Endothelial cell of umbilical vein (primary cell): Measurements from ENCODE around the gene NEB. TPM values are rescaled to one million over a fixed set of nuclear protein-coding genes. Genes with fewer than 3 reads are reported as not detected.

Source experiments
- BruUV-seq: library from RNA; stranded (reverse); fragments of 400-500 nt; replicated peaks from 2 replicates; lab custom pipeline; 2021; lab: Mats Ljungman, UMichigan
- CTCF ChIA-PET: fragments of 300-600, 350-600 bp; sonication (Branson Sonifier 250); formaldehyde crosslinking; loops from one replicate; lab custom pipeline; 2021; ENCODE audit warnings: antibody characterized with exemption, inconsistent platforms; lab: Charles Lee
- POLR2A ChIA-PET: fragments of 300-600, 350-600 bp; sonication (Branson Sonifier 250); formaldehyde crosslinking; loops from one replicate; lab custom pipeline; 2021; ENCODE audit warnings: antibody characterized with exemption, inconsistent platforms; lab: Charles Lee
- DNase-seq: peaks from one replicate; pipeline ENCODE4 v3.0.0-alpha.2; 2011; ENCODE audit warnings: low read depth, low spot score
- FAIRE-seq: peaks from 2 replicates; lab custom pipeline; 2011; peaks lifted over from hg19 to GRCh38; lab: Jason Lieb, UNC
- H2AFZ ChIP-seq: 2 replicates; pipeline ENCODE4 v1.6.0; 2012; ENCODE audit warnings: low read depth, low read length, control low read depth, inconsistent platforms
- H3K27ac ChIP-seq: 2 replicates; pipeline ENCODE4 v1.5.1; 2011; ENCODE audit warnings: low read depth, mild to moderate bottlenecking, control low read depth, low read length, moderate library complexity; ENCODE audit not compliant: insufficient read depth
- H3K27me3 ChIP-seq, 2 experiments: 2 replicates each; pipeline versions ENCODE4 v1.6.0 to v1.6.1; 2011; ENCODE audit warnings: low read length in 2 of 2, mixed read lengths in 1 of 2; ENCODE audit not compliant: control insufficient read depth in 2 of 2, insufficient read depth in 2 of 2
- H3K36me3 ChIP-seq, 2 experiments: 2 replicates in 1 of 2; 3 replicates in 1 of 2; pipeline ENCODE4 v1.5.1; 2011; ENCODE audit warnings: low read length in 2 of 2, mild to moderate bottlenecking in 1 of 2, moderate library complexity in 1 of 2; ENCODE audit not compliant: control insufficient read depth in 2 of 2, insufficient read depth in 2 of 2; ENCODE audit errors: extremely low read depth in 1 of 2
- H3K4me1 ChIP-seq: 3 replicates; pipeline ENCODE4 v1.5.1; 2011; ENCODE audit warnings: mild to moderate bottlenecking, low read length; ENCODE audit not compliant: control insufficient read depth, insufficient read depth; ENCODE audit errors: extremely low read depth
- H3K4me2 ChIP-seq: 2 replicates; pipeline ENCODE4 v1.6.1; 2011; ENCODE audit warnings: low read length, control low read depth, mixed read lengths; ENCODE audit not compliant: insufficient read depth
- H3K4me3 ChIP-seq, 3 experiments: fragments of 200-600 bp in 1 of 3; sonication (generic), shearing (Covaris generic) in 1 of 3; replicated peaks in 1 of 3; 2 replicates each; pipeline ENCODE4 v1.5.1; 2011 to 2016; ENCODE audit warnings: control low read depth in 3 of 3, low read length in 3 of 3, mild to moderate bottlenecking in 2 of 3, inconsistent platforms in 1 of 3, low read depth in 1 of 3, moderate library complexity in 1 of 3; ENCODE audit not compliant: insufficient read depth in 1 of 3
- H3K79me2 ChIP-seq: 2 replicates; pipeline ENCODE4 v1.6.0; 2012; ENCODE audit warnings: low read length, inconsistent platforms; ENCODE audit not compliant: control insufficient read depth, insufficient read depth
- H3K9ac ChIP-seq: replicated peaks from 2 replicates; pipeline ENCODE3; 2011; ENCODE audit warnings: low read length, control low read depth; ENCODE audit not compliant: insufficient read depth; ENCODE audit errors: extremely low read depth
- H3K9me1 ChIP-seq: replicated peaks from 3 replicates; pipeline ENCODE4 v1.6.0; 2011; ENCODE audit warnings: mild to moderate bottlenecking, low read length; ENCODE audit not compliant: control insufficient read depth, insufficient read depth; ENCODE audit errors: extremely low read depth
- H3K9me3 ChIP-seq: replicated peaks from 2 replicates; pipeline ENCODE4 v1.5.1; 2012; ENCODE audit warnings: low read length, inconsistent platforms; ENCODE audit not compliant: control insufficient read depth, insufficient read depth
- H4K20me1 ChIP-seq: replicated peaks from 2 replicates; pipeline ENCODE3; 2011; ENCODE audit warnings: mild to moderate bottlenecking, low read length; ENCODE audit not compliant: control insufficient read depth, insufficient read depth; ENCODE audit errors: extremely low read depth
- CTCF ChIP-seq, 2 donors: IDR thresholded peaks; 1 replicate in 1 of 2; 2 replicates in 1 of 2; pipeline ENCODE4 v1.5.1; 2011; ENCODE audit warnings: low read length in 2 of 2, mild to moderate bottlenecking in 2 of 2, moderate library complexity in 2 of 2, control low read depth in 1 of 2, inconsistent platforms in 1 of 2, low read depth in 1 of 2; ENCODE audit not compliant: insufficient read depth in 1 of 2; ENCODE audit errors: extremely low read depth in 1 of 2
- EZH2 ChIP-seq: IDR thresholded peaks from 2 replicates; pipeline ENCODE4 v1.6.1; 2012; ENCODE audit warnings: borderline replicate concordance, low read depth, mild to moderate bottlenecking, moderate library complexity, low read length, inconsistent platforms; ENCODE audit not compliant: severe bottlenecking
- FOS ChIP-seq: IDR thresholded peaks from 2 replicates; pipeline ENCODE4 v1.6.1; 2011; ENCODE audit warnings: mild to moderate bottlenecking, low read length, moderate library complexity, borderline replicate concordance; ENCODE audit not compliant: insufficient read depth
- GATA2 ChIP-seq: IDR thresholded peaks from 2 replicates; pipeline ENCODE4 v1.7.0; 2011; ENCODE audit warnings: low read depth, mild to moderate bottlenecking, moderate library complexity, mixed read lengths, low read length; ENCODE audit not compliant: insufficient read length, insufficient read depth
- JUN ChIP-seq: IDR thresholded peaks from 2 replicates; pipeline ENCODE4 v1.6.1; 2011; ENCODE audit warnings: borderline replicate concordance, low read depth; ENCODE audit not compliant: insufficient read length, insufficient read depth
- MAX ChIP-seq: IDR thresholded peaks from 2 replicates; pipeline ENCODE4 v1.6.1; 2011; ENCODE audit not compliant: insufficient read depth, insufficient read length
- MYC ChIP-seq: IDR thresholded peaks from one replicate; pipeline ENCODE4 v1.6.1; 2011; ENCODE audit warnings: mild to moderate bottlenecking, low read depth, low read length
- POLR2A ChIP-seq: IDR thresholded peaks from 2 replicates; pipeline ENCODE4 v1.6.1; 2012; ENCODE audit warnings: low read depth, mild to moderate bottlenecking, control low read depth, low read length
- POLR2AphosphoS5 ChIP-seq: IDR thresholded peaks from 2 replicates; pipeline ENCODE4 v1.6.1; 2012; ENCODE audit warnings: low read depth, mild to moderate bottlenecking, control low read depth, low read length, moderate library complexity; ENCODE audit not compliant: insufficient read depth
- dilution Hi-C: fragments of 300-500 bp; cut with MboI; formaldehyde crosslinking; loops from one replicate; pipeline ENCODE4 v1.15.0; 2019; ENCODE audit warnings: low sequenced_read_pairs; ENCODE audit not compliant: extremely low pct_ligation_motif_present
- intact Hi-C: fragments of 100-400 bp; cut with micrococcal nuclease; formaldehyde crosslinking; loops from one replicate; pipeline ENCODE4 v1.10.0; 2022
- polyA plus RNA-seq, 4 experiments: library from polyadenylated mRNA; depleted of rRNA in 3 of 4; stranded (reverse) in 3 of 4; unstranded in 1 of 4; fragments of >200 nt; gene quantifications; 2 replicates each; pipeline versions ENCODE4 v1.2.1 to v1.2.3, GENCODE V29; 2011 to 2012; ENCODE audit warnings: missing spikeins in 1 of 4
- total RNA-seq: library from RNA; stranded (reverse); gene quantifications from 2 replicates; pipeline ENCODE4 v1.2.3, GENCODE V29; 2021

The NEB gene
- total and polyA plus RNA-seq, 2 donors (not counting 3 experiments of a cell fraction or from before 2014, with no cell fraction given), result 0.84 to 1.8 TPM

- Histone ChIP-seq H2AFZ (no peak overlapping the region), H3K9ac (no peak overlapping the region), H3K9me1 (no peaks in the 10 kb centered on the region), H3K27me3 (no peaks in the 10 kb centered on the region), H3K4me1 (peaks cover 22% of the 10 kb centered on the region), H3K9me3 (no peaks in the 10 kb centered on the region), H3K4me3 (no peak overlapping the region), H4K20me1 (no peaks in the 10 kb centered on the region), H3K4me2 (no peak overlapping the region), H3K36me3 (no peaks in the 10 kb centered on the region), H3K27ac (no peak overlapping the region), H3K79me2 (no peaks in the 10 kb centered on the region)
- dilution Hi-C loops (no loop called here), intact Hi-C loops (no loop called here)
- DNase-seq, result no peak
- CTCF ChIA-PET, result no interaction called here
- POLR2A ChIA-PET, result no interaction called here
- FAIRE-seq, result no peak
- BruUV-seq, result no TSS peak
- TF ChIP-seq FOS (no peak), JUN (no peak), POLR2AphosphoS5 (no peak), MAX (no peak), POLR2A (no peak), EZH2 (no peak), GATA2 (no peak), CTCF (IDR thresholded peaks at IDR 0.05; ENCODE audit: extremely low read depth in 1 of 2, insufficient read depth in 1 of 2, low read depth in 1 of 2, low read length in 2 of 2) (no peak), MYC (no peak)
Measured at GRCh38 chr2:151761687-151762086, 27.4 kb upstream of the NEB start.
